HEK293 (cell line): ENCODE data around the gene PHAX.

Experiments used
- BCL11A ChIP-seq: fragments of 450-650 bp; formaldehyde crosslinking; IDR thresholded peaks from 2 replicates; pipeline ENCODE4 v1.5.1; 2016; ENCODE audit warnings: low read depth, missing biosample characterization, missing genetic modification characterization
- EGR2 ChIP-seq: fragments of 450-650 bp; formaldehyde crosslinking; IDR thresholded peaks from 2 replicates; pipeline ENCODE4 v1.5.1; 2016; ENCODE audit warnings: low read depth, missing biosample characterization, missing genetic modification characterization
- FEZF1 ChIP-seq: fragments of 450-650 bp; formaldehyde crosslinking; IDR thresholded peaks from 2 replicates; pipeline ENCODE4 v1.5.1; 2016; ENCODE audit warnings: missing biosample characterization, missing genetic modification characterization
- GLI4 ChIP-seq: fragments of 450-650 bp; formaldehyde crosslinking; IDR thresholded peaks from 2 replicates; pipeline ENCODE4 v1.5.1; 2016; ENCODE audit warnings: missing biosample characterization, missing genetic modification characterization
- GLIS2 ChIP-seq: fragments of 450-650 bp; formaldehyde crosslinking; IDR thresholded peaks from 2 replicates; pipeline ENCODE4 v1.5.1; 2016; ENCODE audit warnings: missing biosample characterization, missing genetic modification characterization
- HIC1 ChIP-seq: fragments of 450-650 bp; formaldehyde crosslinking; IDR thresholded peaks from 2 replicates; pipeline ENCODE4 v1.5.1; 2016; ENCODE audit warnings: missing biosample characterization, missing genetic modification characterization
- HOXA7 ChIP-seq: sonication (generic); formaldehyde crosslinking; IDR thresholded peaks from 2 replicates; pipeline ENCODE4 v1.8.1; 2022; ENCODE audit warnings: missing genetic modification reagents, borderline replicate concordance
- KLF8 ChIP-seq: fragments of 450-650 bp; formaldehyde crosslinking; IDR thresholded peaks from 2 replicates; pipeline ENCODE4 v1.5.1; 2016; ENCODE audit warnings: missing biosample characterization, missing genetic modification characterization
- PRDM4 ChIP-seq: fragments of 450-650 bp; formaldehyde crosslinking; IDR thresholded peaks from 2 replicates; pipeline ENCODE4 v1.5.1; 2017; ENCODE audit warnings: missing biosample characterization, missing genetic modification characterization
- SP2 ChIP-seq: fragments of 450-650 bp; formaldehyde crosslinking; IDR thresholded peaks from 2 replicates; pipeline ENCODE4 v1.5.1; 2016; ENCODE audit warnings: missing biosample characterization, missing genetic modification characterization
- YY2 ChIP-seq: fragments of 450-650 bp; formaldehyde crosslinking; IDR thresholded peaks from 2 replicates; pipeline ENCODE4 v1.5.1; 2016; ENCODE audit warnings: missing biosample characterization, missing genetic modification characterization
- ZBTB17 ChIP-seq: fragments of 450-650 bp; formaldehyde crosslinking; IDR thresholded peaks from 2 replicates; pipeline ENCODE4 v1.5.1; 2016; ENCODE audit warnings: missing biosample characterization, missing genetic modification characterization
- ZBTB44 ChIP-seq: fragments of 450-650 bp; IDR thresholded peaks from 2 replicates; pipeline ENCODE4 v1.5.1; 2018; ENCODE audit warnings: missing biosample characterization, mild to moderate bottlenecking, missing genetic modification characterization
- ZNF121 ChIP-seq: fragments of 450-650 bp; formaldehyde crosslinking; IDR thresholded peaks from 2 replicates; pipeline ENCODE4 v1.5.1; 2016; ENCODE audit warnings: missing biosample characterization, missing genetic modification characterization
- ZNF175 ChIP-seq: fragments of 450-650 bp; formaldehyde crosslinking; IDR thresholded peaks from 2 replicates; pipeline ENCODE4 v1.5.1; 2016; ENCODE audit warnings: missing biosample characterization, missing genetic modification characterization
- ZNF184 ChIP-seq: fragments of 450-650 bp; IDR thresholded peaks from 2 replicates; pipeline ENCODE4 v1.5.1; 2018; ENCODE audit warnings: missing biosample characterization, mild to moderate bottlenecking, missing genetic modification characterization
- ZNF2 ChIP-seq: fragments of 450-650 bp; formaldehyde crosslinking; IDR thresholded peaks from 2 replicates; pipeline ENCODE4 v1.5.1; 2016; ENCODE audit warnings: missing biosample characterization, missing genetic modification characterization
- ZNF202 ChIP-seq: fragments of 450-650 bp; formaldehyde crosslinking; IDR thresholded peaks from 2 replicates; pipeline ENCODE4 v1.5.1; 2016; ENCODE audit warnings: missing biosample characterization, missing genetic modification characterization, borderline replicate concordance
- ZNF211 ChIP-seq: fragments of 450-650 bp; formaldehyde crosslinking; IDR thresholded peaks from 2 replicates; pipeline ENCODE4 v1.5.1; 2016; ENCODE audit warnings: low read depth, missing biosample characterization, missing genetic modification characterization
- ZNF23 ChIP-seq: fragments of 450-650 bp; formaldehyde crosslinking; IDR thresholded peaks from 2 replicates; pipeline ENCODE4 v1.5.1; 2016; ENCODE audit warnings: missing biosample characterization, missing genetic modification characterization, borderline replicate concordance
- ZNF350 ChIP-seq: fragments of 450-650 bp; formaldehyde crosslinking; IDR thresholded peaks from 2 replicates; pipeline ENCODE4 v1.5.0; 2017; ENCODE audit warnings: missing biosample characterization, mild to moderate bottlenecking, missing genetic modification characterization
- ZNF354C ChIP-seq: fragments of 450-650 bp; formaldehyde crosslinking; IDR thresholded peaks from 2 replicates; pipeline ENCODE4 v1.5.1; 2016; ENCODE audit warnings: missing biosample characterization, missing genetic modification characterization, low read depth, borderline replicate concordance
- ZNF366 ChIP-seq: fragments of 450-650 bp; formaldehyde crosslinking; conservative IDR thresholded peaks from 2 replicates; pipeline ENCODE4 v1.5.1; 2016; ENCODE audit warnings: missing biosample characterization, missing genetic modification characterization
- ZNF404 ChIP-seq: fragments of 450-650 bp; formaldehyde crosslinking; IDR thresholded peaks from 2 replicates; pipeline ENCODE4 v1.5.1; 2017; ENCODE audit warnings: missing biosample characterization, missing genetic modification characterization
- ZNF549 ChIP-seq: fragments of 450-650 bp; IDR thresholded peaks from 2 replicates; pipeline ENCODE4 v1.5.1; 2018; ENCODE audit warnings: missing biosample characterization, missing genetic modification characterization, mild to moderate bottlenecking, inconsistent platforms, moderate library complexity
- ZNF555 ChIP-seq: fragments of 450-650 bp; formaldehyde crosslinking; conservative IDR thresholded peaks from 2 replicates; pipeline ENCODE4 v1.5.1; 2017; ENCODE audit warnings: missing biosample characterization, mild to moderate bottlenecking, missing genetic modification characterization, inconsistent platforms
- ZNF571 ChIP-seq: fragments of 450-650 bp; formaldehyde crosslinking; IDR thresholded peaks from 2 replicates; pipeline ENCODE4 v1.5.0; 2017; ENCODE audit warnings: missing biosample characterization, missing genetic modification characterization
- ZNF596 ChIP-seq: fragments of 450-650 bp; IDR thresholded peaks from 2 replicates; pipeline ENCODE4 v1.5.0; 2018; ENCODE audit warnings: missing biosample characterization, mild to moderate bottlenecking, missing genetic modification characterization, moderate library complexity
- ZNF670 ChIP-seq: fragments of 450-650 bp; formaldehyde crosslinking; IDR thresholded peaks from 2 replicates; pipeline ENCODE4 v1.5.1; 2016; ENCODE audit warnings: missing biosample characterization, missing genetic modification characterization, low read depth
- ZNF677 ChIP-seq: fragments of 450-650 bp; IDR thresholded peaks from 2 replicates; pipeline ENCODE4 v1.5.0; 2018; ENCODE audit warnings: missing biosample characterization, mild to moderate bottlenecking, missing genetic modification characterization, moderate library complexity
- ZNF785 ChIP-seq: fragments of 450-650 bp; formaldehyde crosslinking; IDR thresholded peaks from 2 replicates; pipeline ENCODE4 v1.5.1; 2016; ENCODE audit warnings: missing biosample characterization, missing genetic modification characterization
- ZNF837 ChIP-seq: fragments of 450-650 bp; formaldehyde crosslinking; IDR thresholded peaks from 2 replicates; pipeline ENCODE4 v1.5.1; 2016; ENCODE audit warnings: missing biosample characterization, missing genetic modification characterization
- ZSCAN16 ChIP-seq: fragments of 450-650 bp; formaldehyde crosslinking; IDR thresholded peaks from 2 replicates; pipeline ENCODE4 v1.5.1; 2016; ENCODE audit warnings: missing biosample characterization, missing genetic modification characterization
- TF ChIP-seq, protein P1 (sequence below): fragments of 450-650 bp; formaldehyde crosslinking; IDR thresholded peaks from 2 replicates; pipeline ENCODE4 v1.5.1; 2016; ENCODE audit warnings: missing biosample characterization, missing genetic modification characterization

The PHAX gene

DNA sequence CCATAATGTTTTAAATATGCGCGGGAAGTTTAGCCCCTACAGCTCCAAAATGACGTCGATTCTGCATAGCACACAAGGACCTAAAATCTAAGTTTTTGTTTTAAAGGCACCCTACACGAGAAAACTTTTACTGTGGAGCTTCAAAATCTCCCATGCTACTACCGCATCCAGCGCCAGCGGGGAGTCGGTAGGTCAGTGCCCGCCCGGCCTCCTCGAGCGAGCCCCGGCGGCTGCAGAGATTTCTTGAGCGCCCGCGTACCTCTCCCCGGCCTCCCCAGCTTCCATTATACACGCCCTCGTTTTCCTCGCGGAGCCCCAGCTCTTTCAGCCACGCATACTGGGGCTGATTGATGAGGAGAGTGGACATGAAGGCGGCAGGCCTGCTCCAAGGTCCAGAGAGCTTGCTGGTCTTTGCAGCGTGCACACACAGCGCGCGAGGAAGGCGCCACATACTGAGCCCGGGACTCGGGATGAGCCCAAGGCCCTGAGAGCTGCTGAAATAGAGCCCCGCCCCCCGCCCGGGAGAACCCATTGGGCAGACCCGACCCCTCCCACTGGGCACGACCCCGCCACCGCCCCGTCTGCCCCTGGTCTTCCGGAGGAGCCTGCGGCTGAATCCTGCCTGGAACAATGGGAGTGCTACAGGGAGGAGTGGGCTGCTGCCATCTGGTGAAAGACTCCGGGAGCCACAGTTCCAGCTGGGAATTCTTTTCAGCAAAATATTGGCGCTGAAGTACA lies 5.8 kb upstream of the PHAX start, which contains the start of gene ALDH7A1 (continued):
- TF ChIP-seq PRDM4 (tag by site-specific recombination) (no peak), ZSCAN16 (no peak), ZNF404 (tag by site-specific recombination) (no peak), ZNF571 (tag by site-specific recombination) (no peak), FEZF1 (tag by site-specific recombination) (no peak), GLIS2 (peak; percentile 67; the same call in 1 of the 2 replicates), ZNF23 (tag by site-specific recombination) (no peak), ZNF175 (no peak), EGR2 (peak; percentile 25; the same call in 1 of the 2 replicates), ZNF354C (tag by site-specific recombination) (no peak), SP2 (peak; percentile 89), ZNF549 (tag by site-specific recombination) (no peak), ZNF202 (tag by site-specific recombination) (no peak), HOXA7 (CRISPR knock-in tag) (no peak), ZNF785 (tag by site-specific recombination) (no peak), HIC1 (tag by site-specific recombination) (peak; percentile 88), ZBTB17 (tag by site-specific recombination) (peak; percentile 65), ZBTB44 (tag by site-specific recombination) (no peak; the same call in 1 of the 2 replicates), BCL11A (tag by site-specific recombination) (peak; percentile 47; the same call in 1 of the 2 replicates), KLF8 (tag by site-specific recombination) (peak; percentile 93), ZNF2 (tag by site-specific recombination) (0 out of 2 replicates have a peak, but pooled peaks have one; percentile 57), ZNF837 (tag by site-specific recombination) (no peak), ZNF677 (tag by site-specific recombination) (no peak), YY2 (tag by site-specific recombination) (no peak), ZNF670 (tag by site-specific recombination) (no peak), ZNF350 (no peak), ZNF596 (peak; percentile 11; the same call in 1 of the 2 replicates), ZNF121 (tag by site-specific recombination) (no peak), ZNF366 (peak; percentile 60; the same call in 1 of the 2 replicates), ZNF184 (tag by site-specific recombination) (no peak), GLI4 (tag by site-specific recombination) (no peak), ZNF211 (tag by site-specific recombination) (no peak), ZNF555 (tag by site-specific recombination) (no peak)
- TF ChIP-seq, protein P1, sequence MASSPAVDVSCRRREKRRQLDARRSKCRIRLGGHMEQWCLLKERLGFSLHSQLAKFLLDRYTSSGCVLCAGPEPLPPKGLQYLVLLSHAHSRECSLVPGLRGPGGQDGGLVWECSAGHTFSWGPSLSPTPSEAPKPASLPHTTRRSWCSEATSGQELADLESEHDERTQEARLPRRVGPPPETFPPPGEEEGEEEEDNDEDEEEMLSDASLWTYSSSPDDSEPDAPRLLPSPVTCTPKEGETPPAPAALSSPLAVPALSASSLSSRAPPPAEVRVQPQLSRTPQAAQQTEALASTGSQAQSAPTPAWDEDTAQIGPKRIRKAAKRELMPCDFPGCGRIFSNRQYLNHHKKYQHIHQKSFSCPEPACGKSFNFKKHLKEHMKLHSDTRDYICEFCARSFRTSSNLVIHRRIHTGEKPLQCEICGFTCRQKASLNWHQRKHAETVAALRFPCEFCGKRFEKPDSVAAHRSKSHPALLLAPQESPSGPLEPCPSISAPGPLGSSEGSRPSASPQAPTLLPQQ (tag by site-specific recombination): 0 out of 2 replicates have a peak, but pooled peaks have one; percentile 49
